Stimulated activated CD8-positive, alpha-beta memory T cell treated with anti-CD3 and anti-CD28 coated beads, Interleukin-4, amount 100 ng/mL, for 24 hours (primary cell): Measurements from ENCODE around the gene CAMKK2.
"Not testable (repeated sequence)": the region's sequence is repeated elsewhere in the genome, so short reads cannot be mapped to it uniquely, and the experiment has no call there.

Experiments
- DNase-seq: peaks from one replicate; pipeline ENCODE4 v3.0.0-alpha.2; 2020; ENCODE audit warnings: low read depth

CAMKK2 gene

DNA sequence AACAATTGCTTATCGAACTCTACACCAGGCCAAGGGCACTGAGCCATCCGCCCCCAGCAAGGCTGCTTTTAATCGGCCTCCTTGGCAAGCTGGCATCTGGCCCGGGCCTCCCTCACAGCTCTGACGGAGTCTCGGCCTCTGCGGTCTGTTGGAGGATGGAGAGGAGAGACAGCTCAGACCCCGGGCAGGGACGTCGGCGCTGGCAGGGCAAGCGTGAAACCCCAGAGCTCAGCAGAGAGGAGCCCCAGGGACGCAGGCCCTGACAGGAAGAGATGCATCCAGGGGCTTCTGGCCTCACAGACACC lies 17.5 kb downstream of the CAMKK2 start:
- no peak for DNase-seq

GRCh38 chr12:121278169-121279070 lies 18.1 kb downstream of the CAMKK2 start:
- DNase-seq, result no peak

GRCh38 chr12:121277374-121277759 lies 19.1 kb downstream of the CAMKK2 start:
- DNase-seq, result no peak

- no peak for DNase-seq
Measured at GRCh38 chr12:121274036-121274763, 22.3 kb downstream of the CAMKK2 start.

DNA sequence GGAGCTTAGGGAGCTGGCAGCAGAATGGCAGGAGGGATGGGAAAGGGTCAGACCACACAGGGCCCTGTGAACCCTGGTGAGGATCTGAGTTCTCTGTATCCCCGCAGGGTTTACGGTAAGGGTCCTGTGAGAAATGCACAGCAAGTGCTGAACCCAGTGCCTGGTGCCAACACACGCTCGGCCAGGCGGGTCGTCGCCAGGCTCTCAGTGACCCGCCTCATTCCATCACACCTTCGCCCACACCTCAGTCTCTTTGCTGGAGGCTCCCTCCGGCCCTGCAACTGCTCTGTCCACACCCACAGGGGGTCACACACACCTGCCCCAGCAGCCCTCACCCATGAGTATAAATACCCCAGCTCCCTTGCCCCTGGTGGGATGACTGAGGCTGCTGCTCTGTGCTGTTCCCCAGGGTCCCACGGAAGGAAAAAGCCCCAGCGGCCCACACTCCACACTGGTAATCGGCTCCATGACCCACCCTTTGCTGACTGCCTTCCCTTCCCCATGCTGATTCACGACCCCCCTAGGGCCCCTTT lies 23.1 kb downstream of the CAMKK2 start:
- DNase-seq, result no peak

GRCh38 chr12:121267822-121268221 lies 28.7 kb downstream of the CAMKK2 start:
- no peak for DNase-seq

- no peak for DNase-seq
Measured at GRCh38 chr12:121264951-121265515, 31.5 kb downstream of the CAMKK2 start.

GRCh38 chr12:121264135-121264534 lies 32.4 kb downstream of the CAMKK2 start:
- DNase-seq, result no peak

GRCh38 chr12:121263206-121263935 lies 33.1 kb downstream of the CAMKK2 start:
- DNase-seq, result no peak

DNA sequence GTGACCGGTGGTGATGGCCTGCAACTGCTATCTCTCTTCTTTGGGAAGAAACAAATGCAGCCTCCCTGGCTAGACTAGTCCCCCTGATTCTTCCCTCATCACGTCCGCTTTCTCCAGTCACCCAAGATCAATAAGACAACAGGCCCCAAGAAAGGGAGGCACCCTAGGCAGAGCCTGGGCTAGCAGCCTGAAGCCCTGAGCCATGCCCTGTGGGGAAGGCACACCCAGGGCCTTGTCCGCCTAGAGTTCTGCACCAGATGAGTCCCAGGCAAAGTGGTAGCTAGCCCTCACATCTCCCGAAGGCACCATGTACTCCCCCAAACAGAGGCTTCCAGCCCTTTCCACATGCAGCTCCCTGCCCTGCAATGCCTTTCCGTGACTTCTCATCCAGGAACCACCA lies 35.1 kb downstream of the CAMKK2 start:
- DNase-seq, result no peak

DNA sequence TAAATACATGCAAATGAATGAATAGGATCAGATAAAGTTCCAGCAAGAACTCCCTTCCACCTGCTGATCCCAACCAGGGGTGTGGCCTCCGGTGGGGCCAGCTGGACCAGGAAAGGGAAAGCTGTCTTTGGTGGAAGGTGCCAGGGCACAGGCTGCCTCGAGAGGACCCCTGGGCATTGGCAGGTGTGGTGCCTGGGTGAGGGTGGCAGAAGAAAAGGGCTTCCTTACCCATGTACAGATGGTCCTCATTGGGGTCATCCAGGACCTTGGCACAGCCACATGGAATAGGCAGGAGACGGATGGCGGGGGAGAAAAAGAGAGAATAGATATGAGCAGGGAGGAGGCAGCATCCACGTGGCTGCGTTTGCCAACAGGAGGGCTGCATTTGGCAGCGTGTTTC lies 36.4 kb downstream of the CAMKK2 start:
- no peak for DNase-seq

- DNase-seq, result no peak
Measured at GRCh38 chr12:121259074-121259473, 37.4 kb downstream of the CAMKK2 start.

- not testable (repeated sequence) for DNase-seq
Measured at GRCh38 chr12:121257704-121258449, 38.6 kb downstream of the CAMKK2 start.

DNA sequence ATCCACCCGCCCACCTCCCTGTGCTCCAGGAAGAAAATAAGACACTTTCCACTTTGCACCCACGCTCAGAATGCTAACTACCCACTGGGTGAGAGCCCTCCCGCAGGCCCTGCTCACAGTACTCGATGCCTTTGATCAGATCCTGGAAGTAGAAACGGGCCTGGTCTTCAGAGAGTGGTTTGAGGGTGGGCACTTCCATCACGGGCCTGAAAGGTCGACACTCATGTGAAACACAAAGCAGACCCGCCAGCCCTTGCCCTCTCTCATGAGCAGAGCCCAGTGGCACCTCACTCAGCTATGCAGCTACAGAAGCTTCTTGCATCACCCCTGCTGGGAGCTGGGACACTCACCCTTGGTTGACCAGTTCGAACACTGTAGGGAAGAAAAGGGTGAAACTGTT lies 41.1 kb downstream of the CAMKK2 start:
- no peak for DNase-seq

DNA sequence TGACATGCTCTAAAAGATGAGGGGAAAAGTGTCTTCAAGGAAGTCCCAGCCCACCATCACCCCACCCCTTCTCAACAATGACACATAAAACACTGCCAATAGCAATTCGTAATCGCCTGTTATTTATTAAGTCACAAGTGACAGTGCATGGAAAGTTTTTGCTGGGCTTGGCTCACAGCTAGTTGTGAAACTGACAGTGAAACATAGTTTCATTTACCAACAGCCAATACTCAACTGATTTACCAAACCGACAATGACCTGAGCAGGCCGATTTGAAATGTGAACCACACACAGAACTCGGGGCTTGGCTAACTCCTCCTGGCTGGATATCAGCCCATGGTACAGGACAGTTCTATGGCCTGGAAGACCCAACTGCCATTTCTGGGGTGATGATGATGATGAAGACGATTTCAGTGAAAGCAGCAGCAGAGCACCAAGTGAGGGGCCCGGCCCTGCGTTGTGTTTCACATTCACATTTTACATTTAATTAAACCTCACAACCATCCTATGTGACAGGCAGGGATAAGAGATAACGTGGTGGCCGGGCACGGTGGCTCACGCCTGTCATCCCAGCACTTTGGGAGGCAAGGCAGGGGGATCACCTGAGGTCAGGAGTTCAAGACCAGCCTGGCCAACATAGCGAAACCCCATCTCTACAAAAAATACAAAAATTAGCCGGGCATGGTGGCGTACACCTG lies 42.7 kb downstream of the CAMKK2 start:
- no peak for DNase-seq

- no peak for DNase-seq
Measured at GRCh38 chr12:121252712-121253345, 43.7 kb downstream of the CAMKK2 start.

DNA sequence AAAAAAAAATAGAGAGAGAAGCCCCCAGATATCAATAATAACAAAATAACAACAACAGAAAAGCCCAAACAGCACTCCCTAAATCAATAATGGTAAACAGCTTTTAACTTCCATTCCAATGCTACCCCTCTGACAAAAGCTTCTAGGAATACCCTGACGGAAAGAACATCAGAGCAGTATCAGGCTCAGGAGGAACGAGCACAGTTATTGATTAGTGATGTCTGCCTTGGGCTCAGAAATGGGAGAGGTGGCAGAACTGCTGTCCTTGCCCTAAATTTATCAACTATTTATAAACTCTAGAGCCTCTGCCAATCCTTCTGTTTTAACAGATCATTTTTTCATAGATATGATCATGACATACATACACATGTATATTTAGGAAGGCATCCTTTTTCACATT lies 44.7 kb downstream of the CAMKK2 start:
- no peak for DNase-seq

DNA sequence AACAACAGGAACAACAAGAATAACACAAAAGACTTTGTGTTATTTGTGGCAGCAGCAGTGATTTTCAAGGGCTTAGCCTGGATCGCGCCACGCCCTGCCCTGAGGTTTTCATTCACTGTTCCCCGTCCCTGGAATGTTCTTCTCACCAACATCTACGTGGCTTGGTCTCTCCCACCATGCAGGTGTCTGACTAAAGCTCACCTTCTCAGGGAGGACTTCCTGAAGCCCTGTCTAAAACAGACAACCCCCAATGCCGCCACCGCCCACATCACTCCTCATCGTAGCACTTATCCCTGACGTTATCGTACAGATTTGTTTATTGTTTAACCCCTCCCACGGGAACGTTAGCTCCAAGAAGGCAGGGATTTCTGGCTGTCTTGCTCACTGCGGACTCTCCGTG lies 46.1 kb downstream of the CAMKK2 start:
- DNase-seq, result no peak

DNA sequence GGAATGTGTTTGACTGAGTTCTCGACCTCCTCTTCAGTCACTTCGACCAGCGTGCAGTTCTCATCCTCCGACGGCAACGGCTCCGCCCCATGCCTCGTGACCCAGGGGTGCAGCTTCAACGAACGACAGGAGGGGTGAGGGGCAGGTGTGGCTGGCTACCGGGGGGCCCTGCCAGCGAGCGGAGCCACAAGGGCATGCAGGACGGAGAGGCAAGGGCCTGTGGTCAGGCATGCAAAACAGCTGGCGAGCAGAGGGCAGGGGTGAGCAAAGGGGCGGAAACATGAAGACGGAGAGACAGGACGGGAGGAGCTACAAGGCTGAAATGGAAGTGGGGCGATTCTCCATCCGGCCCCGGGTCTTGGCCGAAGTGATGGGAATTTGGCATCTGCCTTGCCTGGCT lies 47.9 kb downstream of the CAMKK2 start:
- no peak for DNase-seq

GRCh38 chr12:121246893-121247557 lies 49.5 kb downstream of the CAMKK2 start:
- DNase-seq, result no peak
